ENCODE results near the gene ZNF462.

DNA sequence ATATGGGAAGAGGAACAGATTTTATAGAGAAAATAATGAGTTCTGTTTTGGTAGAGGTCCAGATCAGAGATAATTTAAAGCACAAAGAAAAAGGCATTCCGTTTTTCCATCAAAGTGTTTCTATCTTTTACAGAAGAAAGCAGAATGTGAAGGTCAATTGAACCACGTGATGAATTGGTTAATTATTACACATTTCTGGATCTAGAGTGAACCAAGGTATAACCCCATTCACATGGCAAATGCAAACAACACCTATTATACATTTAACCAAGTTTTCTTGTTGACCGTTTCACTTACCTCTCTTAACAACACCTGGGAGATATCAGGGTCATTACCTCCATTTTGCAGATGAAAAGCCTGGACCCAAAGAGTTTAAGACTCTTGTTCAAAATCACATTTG, 34.9 kb upstream of the ZNF462 start:
- TF ChIP-seq FOXM1 (IDR thresholded peaks at IDR 0.05; ENCODE audit: borderline replicate concordance) (no peak), SP1 (IDR thresholded peaks at IDR 0.05) (no peak), ZNF384 (IDR thresholded peaks at IDR 0.05) (no peak)
